Vagina (tissue), 2 donors: ENCODE data around the gene CDCA8.

Experiments used
- POLR2A ChIP-seq, 2 donors: fragments of 450-650 bp; IDR thresholded peaks; one replicate each; pipeline ENCODE4 v1.6.1; 2017; ENCODE audit warnings: antibody characterized with exemption in 2 of 2, mild to moderate bottlenecking in 2 of 2, moderate library complexity in 2 of 2
- TF ChIP-seq, protein P1 (sequence below), 3 experiments: fragments of 450-650 bp in 2 of 3; fragments of 200-600 bp in 1 of 3; sonication (generic) in 1 of 3; IDR thresholded peaks; one replicate each; pipeline ENCODE4 v1.5.1; 2017 to 2019; ENCODE audit warnings: antibody characterized with exemption in 3 of 3, mild to moderate bottlenecking in 2 of 3, moderate library complexity in 2 of 3

DNA sequence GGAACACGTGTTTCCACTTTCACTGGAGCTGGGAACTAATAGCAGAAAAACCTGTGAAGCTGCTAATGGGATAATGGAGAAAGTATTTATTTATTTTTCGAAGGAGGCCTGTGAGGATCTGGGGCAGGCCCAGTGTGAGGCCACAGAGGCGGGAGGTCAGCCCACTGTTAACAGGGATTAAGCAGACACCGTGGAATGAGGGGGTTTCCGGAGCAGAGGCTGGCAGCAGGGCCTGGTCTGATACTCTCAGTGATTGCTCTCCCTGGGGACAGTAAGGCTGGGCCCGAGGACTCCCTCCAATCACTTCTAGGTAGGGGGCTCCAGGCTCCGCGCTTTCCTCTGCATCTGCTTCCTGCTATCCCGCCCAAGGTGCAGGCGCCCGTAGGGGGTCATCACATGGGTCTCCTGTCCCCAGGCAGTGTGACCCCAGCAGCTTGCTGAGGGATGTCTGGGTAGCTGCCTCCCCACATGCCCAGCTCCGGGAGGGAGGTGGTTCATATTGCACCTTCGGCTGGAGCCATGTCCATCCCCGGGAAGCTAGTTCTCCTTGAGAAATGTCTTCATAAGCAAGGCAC lies 28.8 kb upstream of the CDCA8 start:
- TF ChIP-seq, protein P1, sequence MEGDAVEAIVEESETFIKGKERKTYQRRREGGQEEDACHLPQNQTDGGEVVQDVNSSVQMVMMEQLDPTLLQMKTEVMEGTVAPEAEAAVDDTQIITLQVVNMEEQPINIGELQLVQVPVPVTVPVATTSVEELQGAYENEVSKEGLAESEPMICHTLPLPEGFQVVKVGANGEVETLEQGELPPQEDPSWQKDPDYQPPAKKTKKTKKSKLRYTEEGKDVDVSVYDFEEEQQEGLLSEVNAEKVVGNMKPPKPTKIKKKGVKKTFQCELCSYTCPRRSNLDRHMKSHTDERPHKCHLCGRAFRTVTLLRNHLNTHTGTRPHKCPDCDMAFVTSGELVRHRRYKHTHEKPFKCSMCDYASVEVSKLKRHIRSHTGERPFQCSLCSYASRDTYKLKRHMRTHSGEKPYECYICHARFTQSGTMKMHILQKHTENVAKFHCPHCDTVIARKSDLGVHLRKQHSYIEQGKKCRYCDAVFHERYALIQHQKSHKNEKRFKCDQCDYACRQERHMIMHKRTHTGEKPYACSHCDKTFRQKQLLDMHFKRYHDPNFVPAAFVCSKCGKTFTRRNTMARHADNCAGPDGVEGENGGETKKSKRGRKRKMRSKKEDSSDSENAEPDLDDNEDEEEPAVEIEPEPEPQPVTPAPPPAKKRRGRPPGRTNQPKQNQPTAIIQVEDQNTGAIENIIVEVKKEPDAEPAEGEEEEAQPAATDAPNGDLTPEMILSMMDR (IDR thresholded peaks at IDR 0.05), result no peak
- no peak for TF ChIP-seq POLR2A (IDR thresholded peaks at IDR 0.05)
